Panc1 (cell line): ENCODE results near the gene BANF2. TPM values are rescaled to one million over a fixed set of nuclear protein-coding genes. Genes with fewer than 3 reads are reported as not detected.

Experiments
- ATAC-seq: fragments of 200-7000 bp; cut with Tn5 transposase; 2 replicates; pipeline ENCODE4 v1.9.1; 2020; ENCODE audit warnings: mild to moderate bottlenecking, moderate library complexity
- BruUV-seq: library from RNA; stranded (reverse); fragments of 400-500 nt; replicated peaks from 2 replicates; lab custom pipeline; 2021; lab: Mats Ljungman, UMichigan
- CTCF ChIA-PET: fragments of 300-600 bp; sonication (Branson Sonifier 250); formaldehyde crosslinking; loops from one replicate; lab custom pipeline; 2022; ENCODE audit warnings: antibody characterized with exemption; lab: Charles Lee
- POLR2A ChIA-PET: fragments of 300-600 bp; sonication (Branson Sonifier 250); formaldehyde crosslinking; loops from one replicate; lab custom pipeline; 2022; ENCODE audit warnings: antibody characterized with exemption; lab: Charles Lee
- DNase-seq: peaks from one replicate; pipeline ENCODE4 v3.0.0-alpha.2; 2010; ENCODE audit warnings: low read depth, low spot score
- H3K27ac ChIP-seq: 2 replicates; pipeline ENCODE4 v1.5.1; 2011; ENCODE audit warnings: mild to moderate bottlenecking, low read length, inconsistent platforms
- H3K27me3 ChIP-seq: fragments of 200-500 bp; sonication (Bioruptor generic); 2 replicates; pipeline ENCODE4 v1.6.0; 2014; ENCODE audit warnings: low read length, inconsistent platforms; ENCODE audit not compliant: control insufficient read depth, insufficient read depth
- H3K36me3 ChIP-seq: fragments of 200-500 bp; sonication (Bioruptor generic); 2 replicates; pipeline ENCODE4 v1.5.1; 2014; ENCODE audit warnings: inconsistent platforms, mild to moderate bottlenecking, low read length, moderate library complexity; ENCODE audit not compliant: control insufficient read depth, insufficient read depth
- H3K4me1 ChIP-seq: 2 replicates; pipeline ENCODE4 v1.5.1; 2011; ENCODE audit warnings: inconsistent platforms, mild to moderate bottlenecking, low read length, moderate library complexity; ENCODE audit not compliant: control insufficient read depth, insufficient read depth
- H3K4me3 ChIP-seq, 2 experiments: 2 replicates each; pipeline ENCODE4 v1.5.1; 2011 to 2012; ENCODE audit warnings: low read depth in 2 of 2, low read length in 2 of 2, mild to moderate bottlenecking in 2 of 2, inconsistent platforms in 1 of 2, moderate library complexity in 1 of 2
- H3K9me3 ChIP-seq: fragments of 200-500 bp; sonication (Bioruptor generic); 2 replicates; pipeline ENCODE4 v1.5.1; 2014; ENCODE audit warnings: low read depth, mild to moderate bottlenecking, inconsistent platforms, low read length, moderate library complexity; ENCODE audit not compliant: control insufficient read depth, insufficient read depth
- POLR2AphosphoS5 ChIP-seq: IDR thresholded peaks from 2 replicates; pipeline ENCODE4 v1.6.1; 2012; ENCODE audit warnings: mild to moderate bottlenecking, low read depth, low read length, moderate library complexity
- SIN3A ChIP-seq: IDR thresholded peaks from 2 replicates; pipeline ENCODE4 v1.6.1; 2012; ENCODE audit warnings: low read depth, mild to moderate bottlenecking, low read length, moderate library complexity, borderline replicate concordance; ENCODE audit not compliant: insufficient read depth
- TCF7L2 ChIP-seq: IDR thresholded peaks from 2 replicates; pipeline ENCODE4 v1.6.1; 2011; ENCODE audit warnings: mild to moderate bottlenecking, low read depth, low read length, inconsistent platforms
- in situ Hi-C: cut with HindIII; loops from 2 replicates; pipeline ENCODE4 v1.10.0; 2016; ENCODE audit warnings: low sequenced_read_pairs, low pct_unique_long_range_greater_than_20kb
- intact Hi-C: fragments of 100-400 bp; cut with micrococcal nuclease; formaldehyde crosslinking; loops from one replicate; pipeline ENCODE4 v1.10.0; 2022; ENCODE audit not compliant: unreplicated experiment
- total RNA-seq: library from RNA; stranded (reverse); gene quantifications from one replicate; pipeline ENCODE4 v1.2.1, GENCODE V29; 2021; ENCODE audit not compliant: unreplicated experiment
- TF ChIP-seq, protein P1 (sequence below): fragments of 450-650 bp; IDR thresholded peaks from 2 replicates; pipeline ENCODE4 v1.5.1; 2017; ENCODE audit warnings: mild to moderate bottlenecking
- TF ChIP-seq, protein P2 (sequence below), 2 experiments: IDR thresholded peaks; 2 replicates each; pipeline ENCODE4 v1.6.1; 2011 to 2012; ENCODE audit warnings: low read depth in 2 of 2, control low read depth in 1 of 2, low read length in 1 of 2, mild to moderate bottlenecking in 1 of 2, moderate library complexity in 1 of 2; ENCODE audit not compliant: insufficient read depth in 1 of 2

Gene BANF2
- total RNA-seq, 1 experiment from 2014 or later = not detected

DNA sequence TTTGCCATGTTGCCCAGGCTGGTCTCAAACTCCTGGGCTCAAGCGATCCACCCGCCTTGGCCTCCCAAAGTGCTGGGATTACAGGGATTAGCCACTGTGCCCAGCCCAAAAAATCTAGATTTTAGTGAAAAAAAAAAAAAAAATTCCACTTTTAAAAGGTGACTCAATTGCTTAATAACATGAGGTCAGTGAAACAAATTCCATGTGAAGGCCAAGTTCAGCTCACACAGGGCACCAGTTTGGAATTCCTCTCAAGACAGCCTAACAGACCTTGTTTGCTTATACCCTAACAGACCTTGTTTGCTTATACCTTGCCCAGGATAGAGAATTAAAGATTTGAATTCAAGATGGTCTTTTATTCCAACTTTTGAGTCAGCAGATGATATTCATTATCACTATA, 22.8 kb upstream of the BANF2 start:
- in situ Hi-C loops = no loop called here
- Histone ChIP-seq H3K4me3 (no peak overlapping the region), H3K27ac (no peak overlapping the region), H3K4me1 (peaks cover 24% of the 10 kb centered on the region), H3K36me3 (peaks cover 4% of the 10 kb centered on the region), H3K9me3 (no peaks in the 10 kb centered on the region), H3K27me3 (no peaks in the 10 kb centered on the region)
- TF ChIP-seq SIN3A (no peak), TCF7L2 (no peak), POLR2AphosphoS5 (no peak)
- TF ChIP-seq, protein P1, sequence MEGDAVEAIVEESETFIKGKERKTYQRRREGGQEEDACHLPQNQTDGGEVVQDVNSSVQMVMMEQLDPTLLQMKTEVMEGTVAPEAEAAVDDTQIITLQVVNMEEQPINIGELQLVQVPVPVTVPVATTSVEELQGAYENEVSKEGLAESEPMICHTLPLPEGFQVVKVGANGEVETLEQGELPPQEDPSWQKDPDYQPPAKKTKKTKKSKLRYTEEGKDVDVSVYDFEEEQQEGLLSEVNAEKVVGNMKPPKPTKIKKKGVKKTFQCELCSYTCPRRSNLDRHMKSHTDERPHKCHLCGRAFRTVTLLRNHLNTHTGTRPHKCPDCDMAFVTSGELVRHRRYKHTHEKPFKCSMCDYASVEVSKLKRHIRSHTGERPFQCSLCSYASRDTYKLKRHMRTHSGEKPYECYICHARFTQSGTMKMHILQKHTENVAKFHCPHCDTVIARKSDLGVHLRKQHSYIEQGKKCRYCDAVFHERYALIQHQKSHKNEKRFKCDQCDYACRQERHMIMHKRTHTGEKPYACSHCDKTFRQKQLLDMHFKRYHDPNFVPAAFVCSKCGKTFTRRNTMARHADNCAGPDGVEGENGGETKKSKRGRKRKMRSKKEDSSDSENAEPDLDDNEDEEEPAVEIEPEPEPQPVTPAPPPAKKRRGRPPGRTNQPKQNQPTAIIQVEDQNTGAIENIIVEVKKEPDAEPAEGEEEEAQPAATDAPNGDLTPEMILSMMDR = no peak
- TF ChIP-seq, protein P2, sequence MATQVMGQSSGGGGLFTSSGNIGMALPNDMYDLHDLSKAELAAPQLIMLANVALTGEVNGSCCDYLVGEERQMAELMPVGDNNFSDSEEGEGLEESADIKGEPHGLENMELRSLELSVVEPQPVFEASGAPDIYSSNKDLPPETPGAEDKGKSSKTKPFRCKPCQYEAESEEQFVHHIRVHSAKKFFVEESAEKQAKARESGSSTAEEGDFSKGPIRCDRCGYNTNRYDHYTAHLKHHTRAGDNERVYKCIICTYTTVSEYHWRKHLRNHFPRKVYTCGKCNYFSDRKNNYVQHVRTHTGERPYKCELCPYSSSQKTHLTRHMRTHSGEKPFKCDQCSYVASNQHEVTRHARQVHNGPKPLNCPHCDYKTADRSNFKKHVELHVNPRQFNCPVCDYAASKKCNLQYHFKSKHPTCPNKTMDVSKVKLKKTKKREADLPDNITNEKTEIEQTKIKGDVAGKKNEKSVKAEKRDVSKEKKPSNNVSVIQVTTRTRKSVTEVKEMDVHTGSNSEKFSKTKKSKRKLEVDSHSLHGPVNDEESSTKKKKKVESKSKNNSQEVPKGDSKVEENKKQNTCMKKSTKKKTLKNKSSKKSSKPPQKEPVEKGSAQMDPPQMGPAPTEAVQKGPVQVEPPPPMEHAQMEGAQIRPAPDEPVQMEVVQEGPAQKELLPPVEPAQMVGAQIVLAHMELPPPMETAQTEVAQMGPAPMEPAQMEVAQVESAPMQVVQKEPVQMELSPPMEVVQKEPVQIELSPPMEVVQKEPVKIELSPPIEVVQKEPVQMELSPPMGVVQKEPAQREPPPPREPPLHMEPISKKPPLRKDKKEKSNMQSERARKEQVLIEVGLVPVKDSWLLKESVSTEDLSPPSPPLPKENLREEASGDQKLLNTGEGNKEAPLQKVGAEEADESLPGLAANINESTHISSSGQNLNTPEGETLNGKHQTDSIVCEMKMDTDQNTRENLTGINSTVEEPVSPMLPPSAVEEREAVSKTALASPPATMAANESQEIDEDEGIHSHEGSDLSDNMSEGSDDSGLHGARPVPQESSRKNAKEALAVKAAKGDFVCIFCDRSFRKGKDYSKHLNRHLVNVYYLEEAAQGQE (IDR thresholded peaks at IDR 0.05; ENCODE audit: insufficient read depth in 1 of 2, low read depth in 2 of 2, low read length in 1 of 2) = no peak
- DNase-seq (no peak), ATAC-seq (no peak)
- CTCF ChIA-PET = no interaction called here
- POLR2A ChIA-PET = no interaction called here
- no TSS peak for BruUV-seq
- intact Hi-C loops = no loop called here

DNA sequence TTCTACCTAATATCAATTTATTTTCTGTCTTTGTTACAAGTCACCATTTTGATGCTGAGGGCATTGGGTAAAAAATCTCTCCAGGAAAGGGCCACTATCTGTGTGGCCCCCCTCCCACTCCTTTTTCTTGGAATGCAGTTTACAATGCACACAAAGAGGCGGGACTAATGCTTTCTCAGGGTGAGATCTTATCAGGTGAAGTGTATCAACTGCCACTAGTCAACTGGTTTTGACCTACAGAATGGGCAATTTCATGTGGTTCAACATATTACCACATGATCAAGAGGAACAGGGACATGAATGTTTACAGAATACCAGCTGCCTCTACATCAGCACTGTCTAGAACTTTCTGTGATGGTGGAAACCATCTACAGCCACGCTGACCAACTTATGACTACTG, 21.5 kb upstream of the BANF2 start:
- in situ Hi-C loops = no loop called here
- Histone ChIP-seq H3K4me1 (peaks cover 24% of the 10 kb centered on the region), H3K27ac (no peak overlapping the region), H3K36me3 (peaks cover 4% of the 10 kb centered on the region), H3K4me3 (no peak overlapping the region), H3K9me3 (no peaks in the 10 kb centered on the region), H3K27me3 (peaks cover 2% of the 10 kb centered on the region)
- TF ChIP-seq, protein P2 (IDR thresholded peaks at IDR 0.05; ENCODE audit: insufficient read depth in 1 of 2, low read depth in 2 of 2, low read length in 1 of 2) = no peak
- TF ChIP-seq TCF7L2 (no peak), POLR2AphosphoS5 (no peak)
- TF ChIP-seq, protein P1 = no peak
- CTCF ChIA-PET = no interaction called here
- intact Hi-C loops = no loop called here
- no peak for DNase-seq
- POLR2A ChIA-PET = no interaction called here
- no TSS peak for BruUV-seq
- ATAC-seq = no peak
